Measurements from ENCODE around the gene SRSF1.

The SRSF1 gene

GRCh38 chr17:57957886-57958285, 49.2 kb downstream of the SRSF1 start:
- H3K9ac ChIP-seq: no peak overlapping the region
- H2AFZ ChIP-seq (ENCODE audit: low read depth): no peak overlapping the region
- H3K36me3 ChIP-seq (ENCODE audit: insufficient read depth): no peaks in the 10 kb centered on the region
- H3K4me1 ChIP-seq (ENCODE audit: low read depth, poor library complexity, severe bottlenecking): peaks cover 23% of the 10 kb centered on the region
- no peak overlapping the region for H3K27ac ChIP-seq
- H3K79me2 ChIP-seq (ENCODE audit: insufficient read depth, low read depth): no peaks in the 10 kb centered on the region
- H4K20me1 ChIP-seq (ENCODE audit: insufficient read depth): no peaks in the 10 kb centered on the region
- no peak overlapping the region for H3K4me2 ChIP-seq
- peaks cover 45% of the 10 kb centered on the region for H3K27me3 ChIP-seq (ENCODE audit: insufficient read depth, low read depth)
- H3K4me3 ChIP-seq (IDR thresholded peaks at IDR 0.05; ENCODE audit: insufficient read depth, low read depth, low read length): no peak overlapping the region
- TF ChIP-seq, protein P1, sequence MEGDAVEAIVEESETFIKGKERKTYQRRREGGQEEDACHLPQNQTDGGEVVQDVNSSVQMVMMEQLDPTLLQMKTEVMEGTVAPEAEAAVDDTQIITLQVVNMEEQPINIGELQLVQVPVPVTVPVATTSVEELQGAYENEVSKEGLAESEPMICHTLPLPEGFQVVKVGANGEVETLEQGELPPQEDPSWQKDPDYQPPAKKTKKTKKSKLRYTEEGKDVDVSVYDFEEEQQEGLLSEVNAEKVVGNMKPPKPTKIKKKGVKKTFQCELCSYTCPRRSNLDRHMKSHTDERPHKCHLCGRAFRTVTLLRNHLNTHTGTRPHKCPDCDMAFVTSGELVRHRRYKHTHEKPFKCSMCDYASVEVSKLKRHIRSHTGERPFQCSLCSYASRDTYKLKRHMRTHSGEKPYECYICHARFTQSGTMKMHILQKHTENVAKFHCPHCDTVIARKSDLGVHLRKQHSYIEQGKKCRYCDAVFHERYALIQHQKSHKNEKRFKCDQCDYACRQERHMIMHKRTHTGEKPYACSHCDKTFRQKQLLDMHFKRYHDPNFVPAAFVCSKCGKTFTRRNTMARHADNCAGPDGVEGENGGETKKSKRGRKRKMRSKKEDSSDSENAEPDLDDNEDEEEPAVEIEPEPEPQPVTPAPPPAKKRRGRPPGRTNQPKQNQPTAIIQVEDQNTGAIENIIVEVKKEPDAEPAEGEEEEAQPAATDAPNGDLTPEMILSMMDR (conservative IDR thresholded peaks at IDR 0.05; ENCODE audit: low read depth, low read length): no peak

GRCh38 chr17:57957120-57957850, 49.8 kb downstream of the SRSF1 start:
- no peaks in the 10 kb centered on the region for H3K36me3 ChIP-seq (ENCODE audit: insufficient read depth)
- peak overlapping the region; percentile 99; the same call in 1 of the 2 replicates for H3K4me2 ChIP-seq
- H2AFZ ChIP-seq (ENCODE audit: low read depth): no peak overlapping the region
- H4K20me1 ChIP-seq (ENCODE audit: insufficient read depth): no peaks in the 10 kb centered on the region
- H3K4me1 ChIP-seq (ENCODE audit: low read depth, poor library complexity, severe bottlenecking): peaks cover 23% of the 10 kb centered on the region
- no peak overlapping the region for H3K4me3 ChIP-seq (IDR thresholded peaks at IDR 0.05; ENCODE audit: insufficient read depth, low read depth, low read length)
- H3K79me2 ChIP-seq (ENCODE audit: insufficient read depth, low read depth): no peaks in the 10 kb centered on the region
- H3K27me3 ChIP-seq (ENCODE audit: insufficient read depth, low read depth): peaks cover 51% of the 10 kb centered on the region
- TF ChIP-seq, protein P1 (conservative IDR thresholded peaks at IDR 0.05; ENCODE audit: low read depth, low read length): no peak
- no peak overlapping the region for H3K27ac ChIP-seq
- H3K9ac ChIP-seq: no peak overlapping the region

GRCh38 chr17:57956291-57957119, 50.5 kb downstream of the SRSF1 start:
- Histone ChIP-seq H3K27ac (no peak overlapping the region), H3K4me3 (IDR thresholded peaks at IDR 0.05; ENCODE audit: insufficient read depth, low read depth, low read length) (no peak overlapping the region)
- TF ChIP-seq, protein P1 (conservative IDR thresholded peaks at IDR 0.05; ENCODE audit: low read depth, low read length): no peak

GRCh38 chr17:57955183-57955931, 51.7 kb downstream of the SRSF1 start, which contains the start of gene CUEDC1:
TSS of gene CUEDC1 (minus strand) at chr17:57955412. CDS start at chr17:57885564, 69,848 bp downstream.
- H3K4me3 ChIP-seq (IDR thresholded peaks at IDR 0.05; ENCODE audit: insufficient read depth, low read depth, low read length): no peak within 1 kb of the TSS
- H2AFZ ChIP-seq (ENCODE audit: low read depth): peak within 1 kb of the TSS; percentile 45; the same call in 1 of the 2 replicates
- TF ChIP-seq, protein P1 (conservative IDR thresholded peaks at IDR 0.05; ENCODE audit: low read depth, low read length): 0 out of 2 replicates have a peak, but pooled peaks have one; percentile 8
- no peaks in the 10 kb centered on the region for H3K36me3 ChIP-seq (ENCODE audit: insufficient read depth)
- H3K4me1 ChIP-seq (ENCODE audit: low read depth, poor library complexity, severe bottlenecking): peaks cover 33% of the 10 kb centered on the region
- no peaks in the 10 kb centered on the region for H4K20me1 ChIP-seq (ENCODE audit: insufficient read depth)
- peaks cover 54% of the 10 kb centered on the region for H3K27me3 ChIP-seq (ENCODE audit: insufficient read depth, low read depth)
- H3K9ac ChIP-seq: no peak within 1 kb of the TSS
- H3K79me2 ChIP-seq (ENCODE audit: insufficient read depth, low read depth): no peaks in the 10 kb centered on the region
- H3K27ac ChIP-seq: no peak within 1 kb of the TSS
- H3K4me2 ChIP-seq: peak within 1 kb of the TSS; percentile 99

More at GRCh38 chr17:57956291-57957119, 50.5 kb downstream of the SRSF1 start:
- Histone ChIP-seq H2AFZ (ENCODE audit: low read depth) (no peak overlapping the region), H4K20me1 (ENCODE audit: insufficient read depth) (no peaks in the 10 kb centered on the region), H3K4me1 (ENCODE audit: low read depth, poor library complexity, severe bottlenecking) (peaks cover 23% of the 10 kb centered on the region), H3K79me2 (ENCODE audit: insufficient read depth, low read depth) (no peaks in the 10 kb centered on the region), H3K36me3 (ENCODE audit: insufficient read depth) (no peaks in the 10 kb centered on the region), H3K4me2 (peak overlapping the region; percentile 99; the same call in 1 of the 2 replicates), H3K27me3 (ENCODE audit: insufficient read depth, low read depth) (peaks cover 54% of the 10 kb centered on the region), H3K9ac (no peak overlapping the region)

Data from KMS-11 (cell line).